Measurements from ENCODE around the gene USP30. TPM values are rescaled to one million over a fixed set of nuclear protein-coding genes. Genes with fewer than 3 reads are reported as not detected.
A peak's percentile ranks its signal among the peaks of the same experiment; 100 is the strongest.

The USP30 gene
- total and polyA plus RNA-seq, 9 of the 15 experiments (the other 6 are each of a cell fraction or from before 2014, with no cell fraction given): 1.4 to 15.2 (median 7.0) TPM

DNA sequence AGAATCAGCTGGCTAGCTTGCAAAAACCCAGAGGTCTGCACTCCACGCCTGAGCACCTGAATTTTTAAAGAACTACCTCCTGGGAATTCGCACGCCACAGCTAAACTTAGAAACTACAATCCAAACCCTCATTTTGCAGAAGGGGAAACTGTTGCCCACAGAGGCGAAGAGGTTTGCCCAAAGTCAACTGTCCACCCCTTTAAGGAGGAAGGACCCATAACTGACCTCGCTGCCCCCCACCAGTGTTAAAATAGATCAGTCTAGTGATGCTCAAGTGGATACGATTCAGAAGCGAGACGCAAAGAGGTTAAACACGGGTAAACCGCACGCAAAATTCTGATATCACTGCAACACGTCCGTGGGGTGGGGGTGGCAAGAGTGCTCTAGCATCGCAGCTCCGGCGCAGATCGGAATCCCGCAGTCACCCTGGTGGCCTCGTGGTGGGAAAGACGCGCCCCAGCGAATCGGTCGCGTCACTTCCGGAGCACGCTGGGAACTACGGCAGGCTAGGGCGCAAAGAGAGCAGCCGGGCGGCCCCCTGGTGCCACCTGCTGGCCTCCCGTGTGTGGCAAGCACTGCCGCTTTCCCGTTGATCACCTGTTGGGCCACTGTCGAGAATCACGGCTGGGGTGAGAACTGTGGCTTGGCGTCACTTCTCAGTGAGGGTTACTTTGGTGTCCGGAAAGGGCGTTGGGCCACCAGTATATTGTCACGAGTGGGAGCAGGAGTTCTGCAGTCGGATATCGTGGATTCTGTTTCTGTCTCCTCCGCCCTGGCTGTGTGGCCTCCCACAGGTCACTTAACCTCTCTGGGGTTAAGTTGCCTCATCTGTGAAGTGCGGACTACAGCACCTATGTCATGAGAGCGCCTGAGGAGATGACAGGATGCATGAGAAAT lies 40.9 kb downstream of the USP30 start, which contains the start of gene ALKBH2 (continued):
- peak; percentile 75; the same call in 1 of the 2 replicates for TF ChIP-seq JUN (IDR thresholded peaks at IDR 0.05; ENCODE audit: borderline replicate concordance, low read depth, low read length)
- 0 out of 2 replicates have a peak, but pooled peaks have one; percentile 37 for TF ChIP-seq JUN (CRISPR knock-in tag; IDR thresholded peaks at IDR 0.05; ENCODE audit: borderline replicate concordance)
- peak; percentile 79 for TF ChIP-seq HMGXB4 (CRISPR knock-in tag; IDR thresholded peaks at IDR 0.05)
- peak in 2 of 3 experiments; percentile 61 for TF ChIP-seq YY1 (IDR thresholded peaks at IDR 0.05; ENCODE audit: borderline replicate concordance in 1 of 3, control insufficient read depth in 1 of 3, extremely low read depth in 1 of 3, insufficient read depth in 3 of 3, insufficient read length in 1 of 3, insufficient replicate concordance in 2 of 3, low read depth in 1 of 3, low read length in 2 of 3)
- no peak for TF ChIP-seq ZNF311 (CRISPR knock-in tag; IDR thresholded peaks at IDR 0.05)
- no peak for TF ChIP-seq WHSC1 (IDR thresholded peaks at IDR 0.05; ENCODE audit: low read length)
- TF ChIP-seq ZNF121 (CRISPR knock-in tag; conservative IDR thresholded peaks at IDR 0.05): no peak
- peak; percentile 90 for TF ChIP-seq HDAC2 (IDR thresholded peaks at IDR 0.05)
- TF ChIP-seq, protein P1, sequence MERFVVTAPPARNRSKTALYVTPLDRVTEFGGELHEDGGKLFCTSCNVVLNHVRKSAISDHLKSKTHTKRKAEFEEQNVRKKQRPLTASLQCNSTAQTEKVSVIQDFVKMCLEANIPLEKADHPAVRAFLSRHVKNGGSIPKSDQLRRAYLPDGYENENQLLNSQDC (CRISPR knock-in tag; IDR thresholded peaks at IDR 0.05): no peak
- TF ChIP-seq, protein P2, sequence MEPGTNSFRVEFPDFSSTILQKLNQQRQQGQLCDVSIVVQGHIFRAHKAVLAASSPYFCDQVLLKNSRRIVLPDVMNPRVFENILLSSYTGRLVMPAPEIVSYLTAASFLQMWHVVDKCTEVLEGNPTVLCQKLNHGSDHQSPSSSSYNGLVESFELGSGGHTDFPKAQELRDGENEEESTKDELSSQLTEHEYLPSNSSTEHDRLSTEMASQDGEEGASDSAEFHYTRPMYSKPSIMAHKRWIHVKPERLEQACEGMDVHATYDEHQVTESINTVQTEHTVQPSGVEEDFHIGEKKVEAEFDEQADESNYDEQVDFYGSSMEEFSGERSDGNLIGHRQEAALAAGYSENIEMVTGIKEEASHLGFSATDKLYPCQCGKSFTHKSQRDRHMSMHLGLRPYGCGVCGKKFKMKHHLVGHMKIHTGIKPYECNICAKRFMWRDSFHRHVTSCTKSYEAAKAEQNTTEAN (CRISPR knock-in tag; IDR thresholded peaks at IDR 0.05): no peak
- no peak for TF ChIP-seq NR4A1 (CRISPR knock-in tag; IDR thresholded peaks at IDR 0.05)
- peak; percentile 56; the same call in 1 of the 2 replicates for TF ChIP-seq NR4A1 (tag; IDR thresholded peaks at IDR 0.05)
- TF ChIP-seq ZNF561 (CRISPR knock-in tag; conservative IDR thresholded peaks at IDR 0.05): no peak
- no peak for TF ChIP-seq SLC30A9 (CRISPR knock-in tag; IDR thresholded peaks at IDR 0.05)
- TF ChIP-seq HNRNPL (IDR thresholded peaks at IDR 0.05; ENCODE audit: low read depth, low read length): no peak
- no peak for TF ChIP-seq RBM34 (IDR thresholded peaks at IDR 0.05; ENCODE audit: borderline replicate concordance, insufficient read depth, low read length)
- no peak for TF ChIP-seq NUFIP1 (IDR thresholded peaks at IDR 0.05; ENCODE audit: partially characterized antibody)
- TF ChIP-seq E2F8 (IDR thresholded peaks at IDR 0.05; ENCODE audit: low read depth, partially characterized antibody): peak; percentile 62
- no peak; the same call in 1 of the 2 replicates for TF ChIP-seq ZZZ3 (IDR thresholded peaks at IDR 0.05)
- no peak for TF ChIP-seq IRF1 (CRISPR knock-in tag; IDR thresholded peaks at IDR 0.05; ENCODE audit: borderline replicate concordance)

Measured in K562 (cell line).